ENCODE measurements around the gene PLA2G2D.

Gene PLA2G2D

GRCh38 chr1:20082772-20083171 lies 36.6 kb downstream of the PLA2G2D start:
- Histone ChIP-seq H3K27ac (ENCODE audit: extremely low read depth, low read depth, low read length) (no peak overlapping the region), H3K4me3 (ENCODE audit: low read depth, low read length) (no peak overlapping the region), H3K4me1 (ENCODE audit: control insufficient read depth, insufficient read depth, low read length) (no peaks in the 10 kb centered on the region), H3K9me3 (ENCODE audit: control insufficient read depth, insufficient read depth, low read depth, low read length) (no peaks in the 10 kb centered on the region), H3K36me3 (ENCODE audit: control insufficient read depth in 2 of 2, insufficient read depth in 1 of 2, low read length in 2 of 2) (no peaks in the 10 kb centered on the region)
- TF ChIP-seq ZNF660 (tag by site-specific recombination; IDR thresholded peaks at IDR 0.05) = no peak
- TF ChIP-seq ZNF776 (tag by site-specific recombination; IDR thresholded peaks at IDR 0.05; ENCODE audit: borderline replicate concordance) = no peak
- TF ChIP-seq ZNF354C (tag by site-specific recombination; IDR thresholded peaks at IDR 0.05; ENCODE audit: borderline replicate concordance, low read depth) = no peak
- no peak for TF ChIP-seq PATZ1 (tag by site-specific recombination; IDR thresholded peaks at IDR 0.05)
- no peak for TF ChIP-seq IKZF3 (tag by site-specific recombination; IDR thresholded peaks at IDR 0.05)
- no peak for TF ChIP-seq ZNF112 (tag by site-specific recombination; IDR thresholded peaks at IDR 0.05)
- TF ChIP-seq ZNF26 (tag by site-specific recombination; IDR thresholded peaks at IDR 0.05) = no peak
- TF ChIP-seq KLF10 (tag by site-specific recombination; IDR thresholded peaks at IDR 0.05) = no peak
- no peak for TF ChIP-seq ZNF362 (tag by site-specific recombination; IDR thresholded peaks at IDR 0.05)
- TF ChIP-seq REPIN1 (tag by site-specific recombination; IDR thresholded peaks at IDR 0.05; ENCODE audit: low read depth) = no peak
- POLR2A ChIA-PET = no interaction called here
- CTCF ChIA-PET = no interaction called here

- Histone ChIP-seq H3K4me1 (ENCODE audit: control insufficient read depth, insufficient read depth, low read length) (no peaks in the 10 kb centered on the region), H3K36me3 (ENCODE audit: control insufficient read depth in 2 of 2, insufficient read depth in 1 of 2, low read length in 2 of 2) (no peaks in the 10 kb centered on the region), H3K9me3 (ENCODE audit: control insufficient read depth, insufficient read depth, low read depth, low read length) (no peaks in the 10 kb centered on the region), H3K4me3 (ENCODE audit: low read depth, low read length) (no peak overlapping the region), H3K27ac (ENCODE audit: extremely low read depth, low read depth, low read length) (no peak overlapping the region)
- ChIA-PET POLR2A (no interaction called here), CTCF (interaction anchor here (0.6 kb wide), 1 partner anchor 41 kb away, joined by 3 read pairs; no protein-coding TSS in a partner anchor)
- TF ChIP-seq REPIN1 (tag by site-specific recombination; IDR thresholded peaks at IDR 0.05; ENCODE audit: low read depth) = no peak
- no peak for TF ChIP-seq ATF2 (tag by site-specific recombination; IDR thresholded peaks at IDR 0.05; ENCODE audit: low read depth)
- no peak for TF ChIP-seq ZNF248 (tag by site-specific recombination; IDR thresholded peaks at IDR 0.05)
- no peak for TF ChIP-seq ZNF514 (tag by site-specific recombination; IDR thresholded peaks at IDR 0.05)
- no peak for TF ChIP-seq HOXC10 (CRISPR knock-in tag; IDR thresholded peaks at IDR 0.05)
- TF ChIP-seq ZNF202 (tag by site-specific recombination; IDR thresholded peaks at IDR 0.05; ENCODE audit: borderline replicate concordance) = no peak
- no peak for TF ChIP-seq PRDM10 (tag by site-specific recombination; IDR thresholded peaks at IDR 0.05)
- no peak for TF ChIP-seq YY1 (tag by site-specific recombination; IDR thresholded peaks at IDR 0.05)
- no peak for TF ChIP-seq RBAK (tag by site-specific recombination; IDR thresholded peaks at IDR 0.05)
- TF ChIP-seq ZBTB21 (tag by site-specific recombination; IDR thresholded peaks at IDR 0.05) = no peak
- no peak for TF ChIP-seq ZSCAN18 (tag by site-specific recombination; IDR thresholded peaks at IDR 0.05)
- no peak for TF ChIP-seq ZNF488 (tag by site-specific recombination; IDR thresholded peaks at IDR 0.05)
- no peak for TF ChIP-seq ZFHX2 (tag by site-specific recombination; conservative IDR thresholded peaks at IDR 0.05)
- TF ChIP-seq ZNF664 (tag by site-specific recombination; IDR thresholded peaks at IDR 0.05) = no peak
- no peak for TF ChIP-seq WT1 (tag by site-specific recombination; IDR thresholded peaks at IDR 0.05)
These were observed 38.0 kb downstream of the PLA2G2D start for GRCh38 chr1:20081353-20081810.

Data from HEK293 (cell line).